Right ventricle myocardium superior (tissue), 1 donor: ENCODE data around the gene PAPPA2. TPM values are rescaled to one million over a fixed set of nuclear protein-coding genes. Genes with fewer than 3 reads are reported as not detected.
"Not testable (repeated sequence)": the region's sequence is repeated elsewhere in the genome, so short reads cannot be mapped to it uniquely, and the experiment has no call there.

Experiments used
- ATAC-seq: fragments of 200-7000 bp; cut with Tn5 transposase; one replicate; pipeline ENCODE4 v1.9.1; 2020; ENCODE audit warnings: mild to moderate bottlenecking; ENCODE audit not compliant: poor library complexity
- DNase-seq: peaks from one replicate; pipeline ENCODE4 v3.0.0-alpha.2; 2020
- intact Hi-C: fragments of 100-400 bp; cut with DNase I; formaldehyde crosslinking; loops from one replicate; pipeline ENCODE4 v1.11.2; 2022
- total RNA-seq: library from RNA; stranded (reverse); fragmentation: NEBNext Ultra II Directional; extraction: Animal tissue kit (Norgen Biotek cat#: 25700); gene quantifications from one replicate; pipeline ENCODE4 v1.2.1, GENCODE V29; 2021
- donor health status: DM: no; HTN: yes; CAD: no; lungs with severe emphysema.

The PAPPA2 gene
- total RNA-seq, 1 donor from 2014 or later, result 0.32 TPM

DNA sequence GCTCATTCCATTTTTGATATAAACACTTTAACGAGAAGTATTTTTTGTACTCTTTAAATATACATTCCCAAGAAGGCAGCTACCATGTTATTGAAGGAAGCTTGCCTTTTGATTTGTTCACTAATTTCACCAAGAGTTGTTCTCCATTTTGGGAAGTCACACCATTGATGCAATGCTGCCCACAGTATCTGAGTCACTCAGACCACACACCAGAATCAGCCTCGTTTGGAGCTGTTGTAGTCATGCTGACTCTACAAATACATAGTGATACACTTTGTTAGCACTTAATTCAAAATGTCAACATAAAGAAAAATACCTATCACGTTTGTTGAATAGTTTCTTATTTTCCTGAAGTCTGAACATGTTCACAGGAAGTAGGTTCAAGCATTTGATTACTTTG, 78.7 kb downstream of the PAPPA2 start:
- intact Hi-C loops, result no loop called here
- ATAC-seq (no peak), DNase-seq (no peak)

DNA sequence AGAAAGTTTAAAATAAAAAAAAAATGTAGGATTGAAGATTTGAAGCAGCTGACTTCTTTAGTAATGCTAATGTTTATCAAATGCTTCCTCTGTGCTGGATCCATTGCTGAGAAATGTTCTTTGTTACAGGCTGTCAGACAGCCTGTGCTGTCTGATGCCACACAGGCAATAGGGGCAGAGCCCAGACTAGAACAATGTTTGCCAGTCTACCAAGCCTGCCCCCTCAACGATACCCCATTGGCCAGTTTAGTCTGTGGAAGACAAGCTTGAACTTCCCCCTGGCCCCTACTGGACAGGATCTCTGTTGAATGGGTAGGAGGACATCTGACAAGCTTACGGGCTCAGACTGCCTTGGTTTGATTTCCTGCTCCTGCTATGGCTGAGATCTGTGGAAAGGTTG, 79.4 kb downstream of the PAPPA2 start:
- DNase-seq (no peak), ATAC-seq (no peak)
- intact Hi-C loops, result no loop called here

DNA sequence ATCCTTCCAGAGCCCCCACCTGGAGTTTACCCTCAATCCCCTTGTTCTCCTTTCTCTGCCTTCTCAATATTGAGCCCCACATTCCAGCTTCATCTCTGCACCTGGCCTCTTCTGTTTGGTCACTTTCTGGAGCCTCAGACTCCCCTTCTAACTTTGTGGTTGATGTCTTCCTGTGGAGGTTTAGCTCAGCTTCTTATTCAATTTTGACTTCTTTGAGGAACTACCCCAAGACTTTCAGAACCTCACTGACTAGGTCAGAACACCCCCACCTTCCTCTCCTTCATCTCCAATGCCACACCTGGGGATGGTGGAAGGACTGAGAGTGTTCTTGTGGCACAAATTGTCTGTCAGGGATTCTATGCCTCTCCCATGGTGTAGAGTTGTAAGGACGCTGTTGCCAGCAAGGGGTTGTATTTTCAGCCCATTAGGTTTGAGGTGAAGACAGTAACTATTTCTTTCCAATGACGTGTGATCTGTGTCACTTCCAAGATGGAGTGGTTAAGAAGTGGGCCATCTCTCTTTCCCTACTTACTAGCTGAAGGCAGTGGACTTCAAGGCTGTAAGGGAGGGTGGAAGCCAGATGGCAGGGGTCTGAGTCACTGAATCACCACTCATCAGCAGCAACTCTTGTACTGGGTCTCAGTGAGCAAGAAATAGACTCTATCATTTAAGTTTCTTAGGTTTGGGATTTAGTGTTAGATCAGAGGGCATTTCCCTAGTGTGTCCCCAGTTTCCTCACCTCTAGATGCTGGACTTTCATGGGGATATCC, 80.6 kb downstream of the PAPPA2 start:
- DNase-seq (no peak), ATAC-seq (no peak)
- intact Hi-C loops, result no loop called here

DNA sequence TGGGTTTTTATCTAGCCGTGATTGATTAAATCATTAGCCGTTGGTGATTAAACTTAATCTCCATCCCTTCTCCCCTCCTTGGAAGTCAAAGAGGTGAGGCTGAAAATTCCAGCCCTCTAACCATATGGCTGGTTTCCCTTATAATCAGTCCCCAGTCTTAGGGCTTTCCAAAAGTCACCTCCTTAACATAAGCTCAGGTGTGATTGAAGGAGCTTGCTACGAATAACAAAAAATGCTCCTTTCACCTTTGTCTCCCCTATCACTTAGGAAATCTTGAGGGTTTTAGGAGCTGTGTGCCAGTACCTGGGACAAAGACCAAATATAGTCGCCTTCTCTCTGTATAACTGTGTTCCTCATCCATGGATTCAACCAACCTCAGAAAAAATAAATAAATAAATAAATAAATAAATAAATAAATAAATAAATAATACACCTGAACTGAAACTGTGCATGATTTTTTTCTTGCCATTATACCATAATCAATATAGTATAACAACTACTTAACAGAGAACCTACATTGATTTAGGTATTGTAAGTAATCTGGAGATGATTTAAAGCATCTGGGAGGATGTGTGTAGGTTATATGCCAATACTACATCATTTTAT, 82.2 kb downstream of the PAPPA2 start:
- ATAC-seq, result no peak

DNA sequence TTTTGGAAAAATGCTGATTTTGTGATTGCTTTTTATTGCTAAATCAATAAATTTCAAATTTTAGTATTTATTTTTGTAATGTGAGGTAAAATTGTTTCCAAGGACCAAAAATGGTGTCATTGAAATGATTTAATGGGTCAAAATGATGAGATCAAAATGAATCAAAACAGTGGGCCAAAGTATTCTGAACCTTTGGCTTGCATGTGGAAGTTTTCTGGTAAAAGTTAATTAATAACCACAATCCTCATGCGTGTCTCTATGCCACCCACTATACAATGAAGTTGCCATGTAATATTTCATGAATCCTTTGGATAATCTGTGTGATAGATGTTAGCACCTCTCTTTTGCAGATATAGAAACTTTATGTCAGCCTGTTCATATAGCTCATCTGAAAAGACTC, 83.8 kb downstream of the PAPPA2 start:
- intact Hi-C loops, result no loop called here
- ATAC-seq (no peak), DNase-seq (no peak)

More for the DNA sequence above, 82.2 kb downstream of the PAPPA2 start:
- no peak for DNase-seq
- intact Hi-C loops, result no loop called here

DNA sequence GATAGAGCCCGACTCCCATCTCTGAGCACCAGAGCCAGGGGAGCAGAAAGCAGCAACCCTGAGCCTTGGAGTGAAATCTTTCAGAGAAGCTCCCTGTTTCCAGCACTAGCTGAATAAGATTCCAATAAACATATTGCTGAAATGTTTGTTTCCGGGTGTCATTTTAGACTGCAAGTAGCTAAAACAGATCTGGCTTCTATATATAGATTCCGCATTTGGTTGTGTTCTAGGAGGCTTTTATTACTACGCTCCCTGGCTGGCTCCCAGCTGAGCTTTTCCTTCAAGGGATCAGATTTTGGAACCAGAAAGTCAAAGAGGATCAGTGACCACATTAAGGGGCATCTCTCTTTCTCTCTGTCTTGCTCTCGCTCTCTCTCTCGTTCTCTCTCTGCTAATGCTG, 88.2 kb downstream of the PAPPA2 start:
- ATAC-seq (no peak), DNase-seq (no peak)
- intact Hi-C loops, result loop anchor here (10.0 kb wide), 1 partner anchor 176 kb away; no protein-coding TSS in a partner anchor

DNA sequence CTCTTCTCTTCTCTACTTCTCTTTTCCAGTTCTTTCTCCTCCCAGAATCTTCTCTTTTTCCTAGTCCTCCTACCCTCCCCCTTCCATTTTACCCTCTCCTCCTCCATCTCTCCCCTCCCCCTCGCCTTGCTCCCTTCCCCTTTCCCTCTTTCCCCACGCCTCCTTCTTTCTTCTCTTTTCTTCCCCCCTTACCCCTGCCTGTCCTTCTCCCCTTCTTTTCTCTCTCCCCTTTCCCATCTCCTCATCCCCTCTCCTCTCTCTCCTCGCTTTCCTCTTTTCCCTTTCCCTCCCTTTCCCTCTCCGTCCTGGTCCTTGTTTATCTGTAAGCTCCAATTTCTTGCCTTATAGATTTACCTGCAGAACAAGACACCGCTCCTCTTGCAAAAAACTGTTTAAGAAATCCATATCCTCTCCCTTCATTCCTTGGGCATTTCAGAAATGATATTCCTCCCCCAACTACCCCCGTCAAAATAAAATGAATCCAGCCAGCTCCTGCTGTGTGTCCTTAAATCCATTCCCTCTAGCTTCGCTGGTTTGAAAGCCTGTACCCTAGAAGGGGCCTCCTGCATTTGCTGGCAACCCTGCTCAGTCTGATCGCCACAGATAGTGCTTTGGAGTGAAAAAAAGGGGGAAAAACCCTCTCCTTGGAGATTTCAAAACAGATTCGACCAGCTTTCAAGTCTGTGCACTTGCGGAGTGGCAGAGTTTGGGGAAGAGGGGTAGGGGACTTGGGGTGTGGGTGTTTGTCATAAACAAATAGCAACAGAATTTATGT, 89.4 kb downstream of the PAPPA2 start:
- DNase-seq (no peak), ATAC-seq (no peak)
- intact Hi-C loops, result loop anchor here (10.0 kb wide), 1 partner anchor 178 kb away; no protein-coding TSS in a partner anchor

DNA sequence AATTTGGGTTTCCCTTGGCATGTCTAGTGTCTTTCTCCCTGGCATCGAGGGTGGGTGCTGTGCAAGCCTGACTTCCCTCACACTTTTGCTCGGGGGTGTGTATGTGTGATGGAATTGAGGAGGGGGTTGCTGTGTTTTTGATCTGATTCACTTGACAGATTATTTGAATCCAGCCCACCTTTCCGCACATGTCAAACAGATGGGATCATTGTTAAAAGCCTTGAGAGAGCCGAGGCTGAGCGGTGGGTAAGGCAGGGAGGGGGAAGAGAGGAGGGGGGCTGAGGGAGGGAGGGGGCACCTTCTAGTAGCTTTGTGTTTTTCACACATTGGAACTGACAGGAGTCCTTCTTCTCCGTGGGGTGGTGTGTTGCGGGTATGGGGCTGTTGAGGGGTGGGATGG, 90.0 kb downstream of the PAPPA2 start:
- DNase-seq, result no peak
- ATAC-seq, result no peak
- intact Hi-C loops, result loop anchor here (10.0 kb wide), 1 partner anchor 178 kb away; no protein-coding TSS in a partner anchor

DNA sequence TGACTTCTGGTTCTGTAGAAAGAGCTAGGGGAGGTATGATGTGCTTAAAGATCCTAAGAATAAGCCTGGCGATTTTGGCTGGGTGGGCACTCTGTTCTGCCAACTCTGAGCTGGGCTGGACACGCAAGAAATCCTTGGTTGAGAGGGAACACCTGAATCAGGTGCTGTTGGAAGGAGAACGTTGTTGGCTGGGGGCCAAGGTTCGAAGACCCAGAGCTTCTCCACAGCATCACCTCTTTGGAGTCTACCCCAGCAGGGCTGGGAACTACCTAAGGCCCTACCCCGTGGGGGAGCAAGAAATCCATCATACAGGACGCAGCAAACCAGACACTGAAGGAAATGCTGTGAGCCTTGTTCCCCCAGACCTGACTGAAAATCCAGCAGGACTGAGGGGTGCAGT, 93.3 kb downstream of the PAPPA2 start:
- DNase-seq (no peak), ATAC-seq (no peak)
- intact Hi-C loops, result loop anchor here (5.0 to 10.0 kb wide), 2 partner anchors 181 to 321 kb away; no protein-coding TSS in a partner anchor

DNA sequence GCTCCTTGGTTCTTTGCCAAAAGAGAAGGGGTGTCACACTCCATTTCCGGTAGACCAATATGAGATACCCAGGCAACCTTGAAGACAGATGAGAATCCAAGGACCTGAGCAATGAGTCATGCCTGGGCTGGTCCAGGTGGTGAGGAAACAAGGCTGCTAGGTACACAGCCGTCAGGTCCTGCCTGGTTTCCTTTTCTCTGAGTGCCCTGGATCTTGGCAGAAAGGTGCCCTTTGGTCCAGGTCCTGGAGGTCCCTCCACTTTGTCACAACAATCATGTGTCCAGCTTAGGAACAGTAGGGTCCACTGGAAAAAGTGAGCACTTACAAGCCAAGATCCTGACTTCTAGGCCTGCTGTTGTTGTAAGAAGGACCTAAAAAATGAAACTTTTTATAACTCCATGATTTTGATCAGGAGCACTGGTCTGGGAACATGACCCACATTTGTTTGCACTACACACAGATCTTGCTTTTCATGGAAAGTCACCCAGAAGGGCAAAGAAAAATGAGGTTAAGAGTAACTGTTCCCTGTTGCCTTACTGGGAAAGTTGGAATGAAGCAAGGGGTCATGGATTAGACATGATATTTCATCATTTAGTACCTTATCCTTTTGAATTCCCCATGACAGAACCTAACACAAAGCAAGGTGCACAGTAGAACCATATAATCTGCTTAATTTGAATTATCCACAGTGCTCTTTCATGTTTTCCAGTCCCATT, 94.7 kb downstream of the PAPPA2 start:
- DNase-seq (no peak), ATAC-seq (no peak)
- intact Hi-C loops, result loop anchor here (5.0 to 10.0 kb wide), 2 partner anchors 183 to 320 kb away; no protein-coding TSS in a partner anchor

DNA sequence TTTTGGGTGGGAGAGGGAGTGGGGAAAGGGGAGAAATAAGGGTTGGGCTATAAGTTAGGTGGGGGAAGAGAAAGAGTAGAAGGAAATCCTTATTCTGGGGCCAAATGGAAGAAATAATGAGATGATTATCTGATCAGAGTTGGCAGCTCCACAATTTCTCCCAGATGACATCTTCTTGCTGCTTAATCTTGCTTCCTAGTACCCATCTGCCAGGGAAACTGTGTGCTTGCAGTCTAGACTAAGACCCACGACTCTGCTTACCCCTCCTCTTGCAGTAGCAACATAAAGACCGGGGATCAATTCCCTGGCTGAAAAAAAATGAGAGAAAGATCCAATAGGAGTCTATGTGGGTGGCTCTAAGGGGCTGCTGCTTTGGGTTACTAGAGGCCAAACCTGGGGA, 95.6 kb downstream of the PAPPA2 start:
- ATAC-seq (no peak), DNase-seq (no peak)
- intact Hi-C loops, result loop anchor here (5.0 to 10.0 kb wide), 2 partner anchors 184 to 319 kb away; no protein-coding TSS in a partner anchor

DNA sequence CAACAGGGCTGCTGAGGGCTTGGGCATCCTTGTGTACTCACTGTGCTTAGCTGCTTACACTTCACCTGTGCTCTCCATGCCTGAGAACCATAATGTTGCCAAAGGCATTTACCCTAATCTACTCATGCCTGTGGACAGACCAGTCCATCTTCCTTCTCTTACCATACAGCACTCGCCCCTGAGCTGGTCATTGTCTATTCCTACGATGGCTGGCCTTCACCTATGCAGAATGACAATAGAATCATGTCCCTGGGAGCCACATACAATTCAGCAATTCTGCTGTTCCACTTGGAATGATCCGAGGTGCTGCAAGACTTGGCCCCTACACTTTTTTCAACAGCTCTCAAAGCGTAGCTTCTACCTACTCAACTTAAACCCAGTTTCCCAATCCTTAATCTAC, 96.5 kb downstream of the PAPPA2 start:
- ATAC-seq (peak; percentile 21), DNase-seq (no peak)
- intact Hi-C loops, result loop anchor here (5.0 to 10.0 kb wide), 2 partner anchors 185 to 318 kb away; no protein-coding TSS in a partner anchor

DNA sequence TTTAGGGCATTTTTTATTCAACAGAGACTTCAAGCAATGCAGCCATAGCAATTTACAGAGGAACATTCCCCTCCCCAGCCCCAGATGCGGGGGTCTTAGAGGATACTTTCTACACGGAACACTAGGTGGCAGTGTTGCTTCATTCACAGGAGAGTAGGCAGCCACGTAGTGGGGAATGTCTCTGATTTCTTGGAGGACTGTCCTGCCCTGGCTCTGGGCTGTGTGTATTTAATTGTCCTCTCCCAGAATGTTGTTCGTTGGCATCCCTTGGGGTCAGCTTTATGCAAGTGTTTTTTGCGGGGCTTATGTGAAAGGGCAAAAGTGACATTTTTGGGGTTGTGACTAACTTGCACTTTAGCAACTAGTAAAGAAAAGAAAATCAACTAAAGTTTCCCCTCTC, 96.9 kb downstream of the PAPPA2 start:
- intact Hi-C loops, result loop anchor here (5.0 to 10.0 kb wide), 3 partner anchors 132 to 317 kb away; no protein-coding TSS in a partner anchor
- peak; percentile 96 for ATAC-seq
- no peak for DNase-seq

DNA sequence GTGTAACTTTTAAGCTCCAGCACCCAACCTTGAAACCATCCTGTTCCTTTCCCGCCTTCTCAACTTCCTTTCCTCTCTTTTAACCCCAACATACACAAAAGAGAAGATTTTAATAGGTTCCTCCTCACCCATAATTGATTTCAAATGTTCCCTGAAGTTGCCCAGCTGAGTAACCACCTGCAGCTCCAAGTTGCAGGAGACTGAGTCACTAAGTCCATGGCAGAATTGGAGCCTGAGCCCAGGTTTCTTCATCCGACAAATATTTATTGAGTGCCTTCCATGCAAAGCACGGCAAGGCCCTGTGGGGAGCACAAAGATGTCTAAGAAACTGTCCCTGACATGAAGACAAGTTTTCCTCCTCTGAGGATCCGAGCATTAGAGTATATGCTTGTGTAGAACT, 97.7 kb downstream of the PAPPA2 start:
- intact Hi-C loops, result loop anchor here (5.0 kb wide), 1 partner anchor 132 kb away; no protein-coding TSS in a partner anchor
- ATAC-seq (no peak), DNase-seq (no peak)

DNA sequence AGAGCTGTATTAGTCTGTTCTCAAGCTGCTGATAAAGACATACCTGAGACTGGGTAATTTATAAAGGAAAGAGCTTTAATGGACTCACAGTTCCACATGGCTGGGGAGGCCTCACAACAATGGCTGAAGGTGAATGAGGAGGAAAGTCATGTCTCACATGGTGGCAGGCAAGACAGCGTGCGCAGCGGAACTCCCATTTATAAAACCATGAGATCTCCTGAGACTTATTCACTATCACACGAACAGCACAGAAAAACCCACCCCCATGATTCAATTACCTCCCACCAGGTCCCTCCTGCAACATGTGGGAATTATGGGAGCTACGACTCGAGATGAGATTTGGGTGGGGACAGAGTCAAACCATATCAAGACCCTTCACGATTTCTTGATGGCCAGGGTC, 98.8 kb downstream of the PAPPA2 start:
- not testable (repeated sequence) for ATAC-seq, DNase-seq
- intact Hi-C loops, result loop anchor here (2.0 to 5.0 kb wide), 2 partner anchors 131 to 281 kb away; no protein-coding TSS in a partner anchor

DNA sequence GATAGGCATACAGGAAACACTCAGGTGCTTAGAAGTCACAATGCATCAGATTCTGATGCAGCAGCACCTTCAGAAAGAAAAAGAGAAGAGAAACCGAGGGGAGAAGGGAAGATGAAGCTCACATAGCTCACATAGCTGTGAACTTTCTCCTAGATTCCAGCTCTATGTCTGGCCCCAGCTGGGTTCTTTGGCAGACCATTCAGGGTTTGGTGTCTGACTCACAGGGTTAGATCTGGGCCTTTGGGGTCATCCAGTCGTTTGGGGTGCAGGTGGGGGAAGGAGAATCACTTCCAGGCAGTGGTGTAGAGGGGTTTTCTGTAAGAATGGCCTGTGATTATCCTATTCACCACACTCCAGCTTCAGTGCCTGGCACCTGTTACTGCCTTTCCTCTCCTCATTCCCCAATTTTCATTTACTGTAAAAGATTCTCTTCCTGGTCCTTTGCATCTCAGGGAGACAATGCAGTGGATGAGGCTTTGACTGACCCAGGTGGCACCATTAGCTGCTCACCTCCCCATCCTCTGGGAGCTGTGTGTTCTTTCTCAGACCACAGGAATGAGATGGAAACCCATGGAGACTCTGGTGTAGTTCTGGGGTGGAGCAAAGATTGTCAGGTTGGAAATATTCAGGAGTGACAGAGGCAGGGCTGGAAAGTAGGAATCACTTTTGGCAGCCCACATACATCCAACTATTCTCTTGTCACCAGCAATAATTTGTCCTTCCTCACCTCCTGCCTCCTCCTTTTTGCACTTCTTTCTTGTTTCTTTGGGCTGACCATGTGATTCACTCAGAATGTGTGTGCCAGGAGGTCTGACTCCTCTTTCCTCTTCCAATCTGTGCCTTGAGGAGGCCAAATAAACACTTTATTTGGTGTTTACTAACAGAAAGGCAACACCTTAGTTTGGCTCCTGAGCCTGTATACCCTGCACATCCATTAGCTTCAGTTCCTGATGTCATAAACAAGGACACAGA, 103.3 kb downstream of the PAPPA2 start:
- DNase-seq (no peak), ATAC-seq (peak; percentile 72)
- intact Hi-C loops, result no loop called here

DNA sequence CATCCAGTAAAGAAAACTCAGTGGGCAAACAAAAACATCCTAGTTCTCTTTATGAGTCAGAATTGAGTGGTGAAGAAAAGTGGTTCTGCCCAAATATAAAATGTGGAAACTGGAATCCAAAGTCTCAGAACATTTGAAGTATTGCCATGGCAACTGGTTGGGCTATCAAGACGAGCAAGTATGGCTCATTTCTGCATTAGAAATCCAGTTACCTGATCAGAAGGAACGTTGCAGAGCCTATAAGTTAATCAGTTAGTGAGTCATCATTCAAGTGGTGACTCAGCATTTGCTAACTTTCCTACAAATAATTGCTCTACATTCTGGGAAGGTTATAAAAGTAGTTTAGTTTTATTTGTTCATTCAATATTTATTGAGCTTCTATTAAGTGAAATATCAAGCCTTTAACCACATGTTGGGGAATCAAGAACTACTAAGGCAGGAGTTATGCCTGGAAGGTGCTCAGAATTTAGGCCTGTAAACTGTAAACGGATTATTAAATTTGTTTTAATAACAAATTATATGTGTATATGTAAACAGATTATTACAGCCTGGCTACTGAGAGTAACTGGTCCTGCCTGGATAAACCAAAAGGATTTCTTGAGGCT, 104.3 kb downstream of the PAPPA2 start:
- DNase-seq, result no peak
- intact Hi-C loops, result no loop called here
- ATAC-seq, result no peak
